Measurements from ENCODE around the gene FAM174A. TPM values are rescaled to one million over a fixed set of nuclear protein-coding genes. Genes with fewer than 3 reads are reported as not detected.

FAM174A gene
- total and polyA plus RNA-seq, 2 of the 4 experiments (the other 2 are of a cell fraction), result 2.7 to 10.3 TPM

DNA sequence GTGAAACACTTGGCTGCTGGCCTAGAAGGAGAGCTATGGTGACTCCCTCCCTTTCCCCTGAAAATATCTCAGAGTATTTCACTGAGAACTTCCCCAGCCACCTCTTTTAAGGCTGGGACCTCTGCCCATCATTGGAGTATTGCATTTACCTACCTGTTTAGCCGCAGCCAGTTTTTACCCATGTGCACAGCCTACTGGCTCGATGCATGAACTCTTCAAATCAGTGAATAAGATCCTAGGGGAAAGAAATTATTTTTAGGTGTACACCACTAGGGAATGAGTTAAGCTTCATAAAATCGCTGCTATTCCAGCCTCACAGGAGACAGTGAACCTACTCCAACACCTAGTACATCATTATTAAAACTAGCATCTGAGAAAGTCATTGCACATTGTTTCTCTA lies 16.8 kb upstream of the FAM174A start:
- H3K9ac ChIP-seq (ENCODE audit: low read depth, low read length), result no peak overlapping the region
- H2BK120ac ChIP-seq (ENCODE audit: low read depth, low read length), result no peak overlapping the region
- no peak overlapping the region for H2AK5ac ChIP-seq (ENCODE audit: low read depth, low read length)
- no peak overlapping the region for H3K27ac ChIP-seq (ENCODE audit: insufficient read depth, low read length)
- in situ Hi-C loops (cut with MboI; ENCODE audit: low sequenced_read_pairs) (no loop called here), intact Hi-C loops (cut with micrococcal nuclease) (no loop called here), dilution Hi-C loops (cut with HindIII; ENCODE audit: low sequenced_read_pairs, unreplicated experiment) (no loop called here)
- H4K91ac ChIP-seq (ENCODE audit: insufficient read depth, low read depth, low read length), result no peak overlapping the region
- no peaks in the 10 kb centered on the region for H3K36me3 ChIP-seq (ENCODE audit: control insufficient read depth, insufficient read depth, low read length)
- no peak overlapping the region for H2AFZ ChIP-seq (replicated peaks; ENCODE audit: low read length, poor library complexity)
- H3K27me3 ChIP-seq (ENCODE audit: control insufficient read depth, insufficient read depth, low read length), result no peaks in the 10 kb centered on the region
- no peak overlapping the region for H2BK5ac ChIP-seq (ENCODE audit: low read depth, low read length, poor library complexity, severe bottlenecking)
- H4K5ac ChIP-seq (ENCODE audit: low read depth, low read length), result no peak overlapping the region
- ATAC-seq (ENCODE audit: low read depth) (no peak), DNase-seq (no peak)
- H2BK20ac ChIP-seq (ENCODE audit: low read depth, low read length), result no peak overlapping the region
- no peaks in the 10 kb centered on the region for H3K79me1 ChIP-seq (ENCODE audit: low read depth in 1 of 2, low read length in 2 of 2)
- ChIA-PET POLR2A (ENCODE audit: unreplicated experiment) (no interaction called here), CTCF (no interaction called here)
- H3K9me3 ChIP-seq (ENCODE audit: control insufficient read depth, insufficient read depth, low read length), result no peaks in the 10 kb centered on the region; the same call in none of the 2 replicates
- no peak overlapping the region for H3K4me2 ChIP-seq (ENCODE audit: low read depth, low read length)
- TF ChIP-seq MXI1 (IDR thresholded peaks at IDR 0.05; ENCODE audit: borderline replicate concordance, low read depth, low read length) (no peak), SMC3 (IDR thresholded peaks at IDR 0.05; ENCODE audit: low read depth, low read length) (no peak), CHD1 (IDR thresholded peaks at IDR 0.05; ENCODE audit: low read depth, low read length) (no peak), FOS (IDR thresholded peaks at IDR 0.05; ENCODE audit: low read depth, low read length) (no peak), RAD21 (IDR thresholded peaks at IDR 0.05; ENCODE audit: low read length) (no peak), MAZ (IDR thresholded peaks at IDR 0.05; ENCODE audit: borderline replicate concordance, low read depth, low read length) (no peak), RCOR1 (IDR thresholded peaks at IDR 0.05; ENCODE audit: insufficient replicate concordance, low read length) (no peak), MAFK (IDR thresholded peaks at IDR 0.05; ENCODE audit: low read depth, low read length) (no peak)
- TF ChIP-seq, protein P1, sequence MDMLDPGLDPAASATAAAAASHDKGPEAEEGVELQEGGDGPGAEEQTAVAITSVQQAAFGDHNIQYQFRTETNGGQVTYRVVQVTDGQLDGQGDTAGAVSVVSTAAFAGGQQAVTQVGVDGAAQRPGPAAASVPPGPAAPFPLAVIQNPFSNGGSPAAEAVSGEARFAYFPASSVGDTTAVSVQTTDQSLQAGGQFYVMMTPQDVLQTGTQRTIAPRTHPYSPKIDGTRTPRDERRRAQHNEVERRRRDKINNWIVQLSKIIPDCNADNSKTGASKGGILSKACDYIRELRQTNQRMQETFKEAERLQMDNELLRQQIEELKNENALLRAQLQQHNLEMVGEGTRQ (IDR thresholded peaks at IDR 0.05; ENCODE audit: low read depth, low read length), result no peak
- TF ChIP-seq, protein P2, sequence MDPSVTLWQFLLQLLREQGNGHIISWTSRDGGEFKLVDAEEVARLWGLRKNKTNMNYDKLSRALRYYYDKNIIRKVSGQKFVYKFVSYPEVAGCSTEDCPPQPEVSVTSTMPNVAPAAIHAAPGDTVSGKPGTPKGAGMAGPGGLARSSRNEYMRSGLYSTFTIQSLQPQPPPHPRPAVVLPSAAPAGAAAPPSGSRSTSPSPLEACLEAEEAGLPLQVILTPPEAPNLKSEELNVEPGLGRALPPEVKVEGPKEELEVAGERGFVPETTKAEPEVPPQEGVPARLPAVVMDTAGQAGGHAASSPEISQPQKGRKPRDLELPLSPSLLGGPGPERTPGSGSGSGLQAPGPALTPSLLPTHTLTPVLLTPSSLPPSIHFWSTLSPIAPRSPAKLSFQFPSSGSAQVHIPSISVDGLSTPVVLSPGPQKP (IDR thresholded peaks at IDR 0.05; ENCODE audit: borderline replicate concordance, low read depth, low read length), result no peak
- no peaks in the 10 kb centered on the region for H3K4me1 ChIP-seq (ENCODE audit: control insufficient read depth, insufficient read depth, low read length)
- H3K23ac ChIP-seq (ENCODE audit: low read depth, low read length), result no peak overlapping the region
- H2AK9ac ChIP-seq (replicated peaks; ENCODE audit: low read depth, low read length, poor library complexity), result no peak overlapping the region
- no peak overlapping the region for H4K8ac ChIP-seq (ENCODE audit: low read depth in 2 of 2, low read length in 2 of 2)
- H3K9me1 ChIP-seq (ENCODE audit: insufficient read depth, low read length), result no peaks in the 10 kb centered on the region
- no CpG with 5 or more reads among the region's 3 CpGs for WGBS, 2 experiments (ENCODE audit: extremely low coverage in 2 of 2, insufficient read length in 1 of 2)
- no peak overlapping the region for H3K4me3 ChIP-seq (ENCODE audit: insufficient read depth, low read depth, low read length)
- no peaks in the 10 kb centered on the region for H4K20me1 ChIP-seq (ENCODE audit: insufficient read depth, low read length)
- H3K18ac ChIP-seq (ENCODE audit: low read depth, low read length), result no peak overlapping the region
- H3K56ac ChIP-seq (ENCODE audit: extremely low read depth, insufficient read depth, low read length), result no peak overlapping the region
- no TSS peak for BruUV-seq (replicated peaks)
- no peak overlapping the region for H2BK15ac ChIP-seq (ENCODE audit: low read depth, low read length)
- H3K14ac ChIP-seq (replicated peaks; ENCODE audit: low read depth, low read length), result no peak overlapping the region
- H3K4ac ChIP-seq (ENCODE audit: low read depth, low read length), result no peak overlapping the region
